ENCODE data around the gene MDC1.

The MDC1 gene

GRCh38 chr6:30700340-30700739 lies 16.7 kb downstream of the MDC1 start:
- DNase-seq = no peak

DNA sequence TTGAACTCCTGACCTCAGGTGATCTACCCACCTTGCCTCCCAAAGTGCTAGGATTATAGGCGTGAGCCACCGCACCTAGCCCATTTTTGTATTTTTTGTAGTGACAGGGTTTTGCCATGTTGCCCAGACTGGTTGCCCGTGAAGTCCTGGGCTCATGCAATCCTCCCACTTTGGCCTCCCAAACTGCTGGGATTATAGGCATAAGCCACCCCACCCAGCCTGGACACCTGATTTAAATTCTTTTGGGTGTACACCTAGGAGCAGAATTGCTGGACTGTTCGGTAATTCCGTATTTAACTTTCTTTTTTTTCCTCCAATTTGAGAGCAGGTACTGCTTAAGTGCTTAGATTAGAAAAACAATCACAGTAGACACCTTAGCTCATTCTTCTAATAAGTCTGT lies 20.6 kb downstream of the MDC1 start:
- DNase-seq = no peak

- no peak for DNase-seq
These were observed 25.8 kb downstream of the MDC1 start for GRCh38 chr6:30691208-30691847.

DNA sequence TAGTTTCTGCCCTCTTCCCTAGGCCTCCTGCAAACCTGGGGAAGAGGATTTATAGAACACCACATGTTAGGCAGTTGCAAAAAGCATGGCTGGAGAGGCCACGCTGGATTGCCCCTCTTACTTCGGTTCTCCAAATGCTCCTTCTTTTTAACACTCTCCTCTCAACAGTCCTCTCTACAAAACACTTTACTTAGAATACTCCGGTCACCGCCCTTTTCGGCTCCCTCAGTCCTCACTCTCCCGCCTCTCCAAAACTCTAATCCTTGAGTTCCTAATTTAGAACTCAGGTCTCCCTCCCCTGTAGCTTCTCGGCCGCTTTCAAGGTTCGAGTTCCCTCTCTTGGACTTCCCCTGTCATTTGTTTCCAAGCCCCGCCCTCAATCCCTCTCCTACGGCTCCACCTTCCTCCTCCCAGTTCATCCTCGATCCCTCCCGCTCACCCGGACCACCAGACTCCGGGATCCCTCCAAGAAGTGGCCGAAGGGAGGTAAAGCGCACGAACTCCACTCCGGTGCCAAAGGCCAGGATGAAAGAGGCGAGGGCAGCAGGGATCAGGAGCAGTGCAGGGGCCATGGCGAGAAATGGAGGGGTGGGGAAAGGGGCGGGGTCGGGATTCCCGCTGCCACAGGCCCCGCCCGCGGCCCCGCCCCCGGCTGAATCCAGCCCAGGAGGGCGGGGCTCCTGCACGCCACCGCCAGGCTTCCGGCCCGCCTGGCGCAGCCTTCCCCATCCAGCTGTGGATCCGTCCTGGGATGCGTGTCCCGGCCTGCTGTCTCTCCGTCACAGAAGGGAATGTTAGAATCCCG lies 26.5 kb downstream of the MDC1 start, which contains the start of gene NRM:
Gene NRM, minus strand, starts transcription at position 582 of the 805 bp plus-strand sequence. Its CDS starts 10 bp downstream, at position 572.
- peak in 5 of 6 experiments; percentile 52 to 65 (median 60) for DNase-seq

DNA sequence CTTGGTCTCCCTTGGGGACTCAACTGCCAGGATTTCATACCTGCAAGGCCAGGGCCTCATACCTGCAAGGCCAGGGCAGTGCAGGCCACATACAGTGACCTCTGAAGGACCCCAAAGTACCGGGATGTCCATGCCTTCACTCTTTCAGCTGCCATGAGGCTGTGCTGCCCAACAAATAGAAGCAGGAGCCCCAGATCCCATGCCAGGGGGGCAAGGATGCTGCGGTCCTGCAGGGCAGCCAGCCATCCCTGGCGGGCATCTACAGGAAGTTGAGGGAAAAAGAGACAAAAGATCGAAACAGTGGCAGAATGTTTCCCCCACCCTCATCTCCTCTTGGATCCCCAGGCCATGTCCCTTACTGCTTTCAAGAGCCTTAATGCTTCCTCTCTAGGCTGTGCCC lies 27.1 kb downstream of the MDC1 start:
- DNase-seq = no peak

GRCh38 chr6:30689022-30689865 lies 27.8 kb downstream of the MDC1 start:
- no peak for DNase-seq

- no peak for DNase-seq
These were observed 28.5 kb downstream of the MDC1 start for GRCh38 chr6:30688569-30688968.

DNA sequence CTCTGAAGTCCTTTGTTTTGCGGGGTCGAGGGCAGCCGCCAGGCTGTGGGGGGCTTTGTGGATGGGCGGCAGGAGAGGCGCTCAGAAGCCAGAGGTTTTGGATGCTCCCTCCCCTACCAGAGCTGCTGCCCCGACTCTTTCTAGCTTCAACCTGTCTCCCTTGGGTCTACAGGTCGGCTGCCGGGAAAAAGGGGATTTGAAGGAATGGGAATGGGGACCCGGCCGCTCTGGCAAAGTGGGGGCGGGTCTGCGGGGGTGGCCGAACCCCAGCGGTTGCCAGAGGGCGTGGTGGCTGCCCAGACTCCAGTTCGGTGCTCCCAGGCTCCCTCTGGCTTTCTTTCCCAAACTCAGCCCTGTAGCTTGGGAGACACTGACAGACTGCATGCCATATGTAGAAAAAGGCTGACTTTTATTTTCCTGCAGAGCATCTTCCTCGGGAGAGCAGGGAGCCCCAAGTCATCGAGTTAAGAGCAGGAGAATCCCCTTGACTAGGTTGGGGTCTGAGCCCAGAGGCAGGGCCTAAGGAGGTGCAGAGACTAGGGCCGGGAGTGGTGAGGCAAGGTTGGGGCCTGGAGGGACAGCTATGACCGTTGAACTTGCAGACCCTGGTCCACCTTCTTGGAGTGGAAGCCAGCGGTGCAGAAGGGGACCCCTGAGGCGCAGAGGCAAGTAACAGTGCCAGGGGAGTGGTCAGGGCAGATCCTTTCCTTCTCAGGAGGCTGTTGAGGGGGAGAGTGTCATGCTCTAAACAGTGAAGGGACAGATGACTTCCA lies 29.2 kb downstream of the MDC1 start:
- no peak for DNase-seq

- DNase-seq = peak; percentile 46 to 80 (median 63)
These were observed 30.0 kb downstream of the MDC1 start for GRCh38 chr6:30686908-30687658.

DNA sequence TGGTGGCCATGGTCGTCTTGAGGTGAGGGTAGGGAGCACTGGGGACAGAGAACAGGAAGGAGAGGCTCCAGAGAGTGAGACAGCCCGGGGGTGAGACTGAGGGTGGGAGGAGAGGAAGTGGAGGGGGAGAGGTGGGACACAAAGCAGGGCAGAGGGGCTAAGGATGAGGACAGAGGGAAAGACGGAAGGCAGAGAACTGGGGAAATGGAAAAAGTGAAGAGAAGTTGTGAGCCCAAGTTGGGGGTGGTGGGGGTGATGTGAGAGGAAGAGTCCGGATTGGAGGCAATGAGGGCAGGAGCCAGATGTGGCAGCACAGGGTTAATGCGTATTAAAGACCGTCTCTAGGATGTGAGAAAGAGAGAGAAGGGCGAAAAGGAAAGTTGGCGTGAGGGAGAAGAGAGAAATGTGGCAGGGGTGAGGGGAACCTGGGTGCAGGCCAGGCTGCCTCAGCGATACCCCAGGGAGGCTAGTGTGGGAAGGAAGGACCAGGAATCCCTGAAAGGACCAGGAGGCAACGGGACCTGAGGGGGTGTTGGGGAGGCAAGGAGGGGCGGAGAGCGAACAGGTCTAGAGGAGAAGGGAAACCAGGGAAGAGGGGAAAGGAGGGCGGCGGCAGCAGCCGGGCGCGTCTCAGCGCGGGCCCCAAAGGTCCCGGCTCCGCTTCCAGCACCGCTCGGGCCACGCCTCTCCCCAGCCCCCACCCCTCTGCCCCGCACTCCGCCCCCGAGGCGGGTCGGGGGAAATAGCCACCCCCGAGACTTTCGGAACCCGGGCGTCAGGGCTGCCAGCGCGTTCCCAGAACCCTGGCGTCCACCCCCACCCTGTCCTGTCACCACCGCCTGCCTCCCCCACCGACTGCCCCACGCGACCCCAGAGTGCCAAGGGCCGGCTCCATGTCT lies 30.8 kb downstream of the MDC1 start, which contains the start of gene PPP1R18:
Gene PPP1R18, minus strand, starts transcription at position 637 of the 899 bp plus-strand sequence. Its CDS starts 627 bp downstream, at position 10.
- peak; percentile 55 to 83 (median 73) for DNase-seq

DNA sequence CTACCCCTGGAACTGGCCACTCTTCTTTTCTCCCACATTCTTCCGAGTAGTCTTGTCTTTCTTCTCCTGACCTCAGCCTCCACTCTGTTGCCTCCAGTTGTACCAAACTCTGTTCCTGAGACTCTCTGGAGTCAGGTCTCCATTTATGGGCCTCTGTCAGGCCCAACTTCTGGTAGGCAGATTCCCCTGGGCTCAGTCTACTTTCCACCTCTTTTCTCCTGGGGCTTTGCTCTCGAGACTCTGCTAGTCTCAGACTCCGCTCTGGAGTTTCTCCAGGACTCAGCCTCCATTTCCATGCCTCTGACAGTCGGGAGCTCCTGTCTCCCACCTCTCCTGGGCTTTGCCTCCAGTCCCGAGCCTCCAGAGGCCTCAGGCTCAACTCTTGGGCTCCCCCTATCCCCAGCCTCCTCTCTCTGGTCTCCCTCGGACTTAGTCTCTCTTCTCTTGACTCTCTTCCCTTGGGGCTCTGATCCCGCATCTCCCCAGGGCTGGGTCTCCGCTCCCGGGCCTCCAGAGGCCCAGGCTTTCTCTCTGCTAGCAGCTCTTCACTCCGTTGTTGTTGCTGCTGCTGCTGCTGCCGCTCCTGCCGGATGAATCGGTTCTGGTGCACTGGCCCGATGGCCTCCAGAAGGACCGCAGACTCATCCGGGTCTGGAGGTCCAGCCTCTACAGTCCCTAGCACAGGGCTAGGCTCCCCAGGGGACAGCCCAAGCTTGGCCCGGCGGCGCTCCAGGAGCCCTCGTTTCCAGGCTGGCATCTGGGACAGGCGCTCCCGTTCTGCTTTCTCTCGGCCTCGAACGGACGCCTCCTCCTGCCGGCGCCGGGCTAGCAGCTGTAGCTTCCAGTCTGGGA lies 31.7 kb downstream of the MDC1 start:
- DNase-seq = no peak

DNA sequence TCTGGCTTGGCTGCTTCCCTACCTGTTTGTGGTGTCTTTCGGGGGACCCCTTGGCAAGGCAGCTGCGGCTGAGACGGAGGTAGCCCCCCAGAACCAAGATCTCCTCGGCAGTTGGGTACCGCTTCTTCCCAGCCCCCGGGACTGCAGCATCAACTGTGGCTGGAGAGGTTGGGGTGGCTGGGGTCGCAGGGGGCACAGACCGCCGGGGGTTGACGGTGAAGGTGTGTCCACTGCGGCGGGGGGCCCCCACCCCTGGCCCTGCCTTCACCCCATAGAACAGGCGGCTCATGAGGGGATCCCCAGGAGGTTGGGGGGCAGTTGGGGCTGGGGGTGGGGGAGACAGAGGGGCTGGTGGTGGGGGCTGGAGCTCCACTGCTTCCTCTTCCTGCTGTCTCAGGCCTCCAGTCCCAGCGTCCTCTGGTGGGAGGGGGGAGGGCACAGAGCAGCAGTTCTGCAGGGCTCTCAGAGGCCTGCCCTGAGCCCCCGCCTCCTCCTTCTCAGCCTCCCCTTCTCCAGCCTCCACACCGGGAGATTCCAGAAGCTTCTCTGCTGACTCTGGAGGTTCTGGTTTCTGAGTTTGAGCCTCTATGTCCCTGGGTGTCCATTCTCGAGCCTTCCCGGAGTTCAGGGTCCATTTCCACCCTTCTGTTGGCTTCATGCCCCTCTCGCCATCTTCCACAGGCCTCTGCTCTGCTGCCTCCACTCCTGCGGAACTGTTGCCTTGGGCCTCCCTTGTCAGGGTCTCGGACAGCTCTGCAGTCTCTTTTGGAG lies 32.5 kb downstream of the MDC1 start:
- DNase-seq = peak in 5 of 6 experiments; percentile 17 to 51 (median 31)

DNA sequence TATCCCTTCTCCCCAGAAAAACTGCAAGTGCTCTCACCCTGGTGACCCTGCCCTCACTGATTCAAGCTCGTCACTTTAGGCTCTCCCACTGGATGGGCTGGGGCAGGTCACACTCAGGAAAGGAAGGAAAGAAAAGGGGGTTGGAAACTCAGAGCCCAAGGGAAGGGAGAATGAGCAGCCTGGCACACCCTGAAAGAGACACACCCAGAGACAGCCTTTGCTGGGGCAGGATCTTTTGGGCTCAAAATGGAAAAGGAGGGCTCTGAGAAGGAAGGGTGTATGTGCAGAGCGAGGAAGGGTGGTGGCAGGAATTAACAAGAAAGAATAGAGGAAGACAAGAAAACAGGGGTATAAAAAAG lies 33.1 kb downstream of the MDC1 start:
- DNase-seq = no peak

DNA sequence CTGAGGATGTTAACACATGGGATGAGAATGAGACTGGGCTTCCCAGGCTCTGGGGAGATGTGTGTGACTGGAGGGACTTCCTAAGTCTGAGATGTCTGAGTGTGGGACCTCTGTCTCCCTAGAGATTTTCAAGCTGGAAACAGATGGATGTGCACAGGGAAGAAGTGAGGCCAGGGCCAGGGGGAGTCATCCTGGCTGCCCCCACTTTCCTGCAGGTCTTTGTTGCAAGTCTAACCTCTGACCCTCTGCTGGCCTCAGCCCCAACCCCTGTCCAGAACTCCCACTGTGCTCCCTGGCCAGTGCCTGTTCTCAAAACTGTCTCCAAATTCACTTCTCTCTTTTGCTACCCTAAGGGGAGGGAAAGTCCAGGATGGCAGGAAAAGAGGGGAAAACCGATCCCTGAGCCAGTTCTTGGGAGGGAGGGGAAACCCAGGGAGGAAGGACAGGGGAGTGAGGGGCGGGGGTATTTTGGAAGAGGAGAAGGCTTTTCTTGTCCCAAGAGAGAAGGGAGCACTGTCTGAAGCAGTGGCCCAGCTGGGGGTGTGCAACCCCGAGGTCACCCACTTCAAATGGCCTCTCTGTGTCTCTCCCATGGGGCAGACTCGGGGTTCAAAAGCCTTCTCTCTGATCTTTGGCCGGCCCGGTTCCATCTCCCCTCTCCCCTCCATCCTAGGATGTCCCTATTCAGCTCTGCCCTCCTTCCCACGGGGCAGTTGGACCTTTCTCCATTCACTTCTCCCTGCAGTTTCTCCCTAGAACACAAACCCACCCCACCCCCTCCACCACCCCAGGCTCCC lies 33.7 kb downstream of the MDC1 start:
- DNase-seq = no peak

DNA sequence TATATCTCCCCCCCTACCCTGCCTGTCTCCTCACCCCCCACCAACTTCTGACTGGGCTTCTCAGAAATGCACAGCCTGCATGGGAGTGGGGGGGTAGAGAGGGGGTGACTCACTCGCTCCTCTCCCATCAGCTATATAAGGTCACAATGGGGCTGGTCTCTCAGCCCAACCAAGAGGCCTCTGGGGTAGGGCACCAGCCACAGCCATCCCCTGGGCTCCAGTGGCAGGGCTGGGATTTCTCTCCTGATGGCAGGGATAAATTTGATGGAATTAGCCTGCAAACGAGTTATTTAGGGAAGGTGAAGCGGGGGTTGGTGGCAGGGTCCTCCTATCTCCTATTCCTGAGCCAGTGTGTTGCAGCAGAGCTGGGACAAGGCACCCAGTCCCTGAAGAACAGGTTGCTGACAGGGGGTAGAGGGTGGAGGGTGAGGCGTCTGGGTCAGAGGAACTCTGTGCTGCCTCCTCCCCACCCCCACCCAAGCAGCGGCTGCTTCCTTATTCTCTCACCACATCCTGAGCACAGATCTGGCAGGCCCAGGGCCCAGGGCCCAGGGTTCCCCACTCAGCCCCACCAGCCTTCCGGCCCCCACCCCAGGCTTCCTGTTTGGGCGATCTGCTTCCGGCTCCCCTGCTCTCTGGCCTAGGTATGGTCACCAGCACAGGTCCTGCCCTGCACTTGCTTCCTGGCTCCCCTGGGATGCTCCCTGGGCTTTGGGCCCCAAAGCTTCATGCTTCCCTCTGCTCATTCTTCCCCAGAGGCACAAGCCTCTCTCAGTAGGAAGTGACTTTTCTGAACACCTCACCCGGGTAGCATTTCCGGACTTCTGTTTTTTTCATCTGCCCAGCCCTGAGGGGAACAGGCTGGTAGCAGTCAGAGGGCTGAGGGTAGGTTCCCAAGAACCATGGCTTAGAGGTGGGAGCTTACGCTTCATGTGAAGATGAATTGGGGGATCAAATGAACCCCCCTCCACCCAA lies 34.7 kb downstream of the MDC1 start:
- DNase-seq = peak; percentile 75 to 90 (median 85)

DNA sequence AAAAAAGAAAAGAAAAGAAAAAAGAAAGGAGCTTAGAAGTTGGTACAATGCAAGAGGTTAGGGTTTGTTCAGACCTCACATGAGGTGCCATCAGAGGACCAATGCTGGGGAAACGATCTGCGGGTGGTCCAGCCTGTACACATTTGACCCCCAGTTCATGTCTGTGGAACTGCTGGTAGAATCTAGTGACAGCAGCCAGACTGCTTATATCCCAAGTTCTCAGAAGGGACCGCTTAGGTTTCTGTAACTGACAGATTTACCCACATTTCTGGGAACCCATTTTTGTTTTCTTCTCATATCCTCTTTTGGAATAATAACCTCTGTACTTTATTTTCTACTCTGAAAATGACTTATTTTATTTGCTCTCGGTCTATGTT lies 35.3 kb downstream of the MDC1 start:
- DNase-seq = no peak
